ENCODE data around the gene UBR1. TPM values are rescaled to one million over a fixed set of nuclear protein-coding genes. Genes with fewer than 3 reads are reported as not detected.

Gene UBR1
- polyA plus RNA-seq, 1 experiment = 6.5 TPM

- no peak overlapping the region for H3K4me3 ChIP-seq (ENCODE audit: low read depth, low read length)
- H3K27me3 ChIP-seq (ENCODE audit: control insufficient read depth, insufficient read depth, low read length) = no peaks in the 10 kb centered on the region
- POLR2A ChIA-PET = no interaction called here
- DNase-seq (ENCODE audit: low read depth) = no peak
- no peaks in the 10 kb centered on the region for H3K36me3 ChIP-seq (ENCODE audit: control insufficient read depth, insufficient read depth, low read length)
- CTCF ChIA-PET = interaction anchor here (0.6 kb wide), 1 partner anchor 24 kb away, joined by 3 read pairs; no protein-coding TSS in a partner anchor
- TF ChIP-seq CTCF (IDR thresholded peaks at IDR 0.05; ENCODE audit: insufficient read depth, low read depth, low read length) = no peak
These were observed 10.6 kb downstream of the UBR1 start for GRCh38 chr15:43095243-43095642.

- CTCF ChIA-PET = no interaction called here
- POLR2A ChIA-PET = no interaction called here
- no peak overlapping the region for H3K4me3 ChIP-seq (ENCODE audit: low read depth, low read length)
- no peaks in the 10 kb centered on the region for H3K36me3 ChIP-seq (ENCODE audit: control insufficient read depth, insufficient read depth, low read length)
- TF ChIP-seq CTCF (IDR thresholded peaks at IDR 0.05; ENCODE audit: insufficient read depth, low read depth, low read length) = no peak
- no peak for DNase-seq (ENCODE audit: low read depth)
- no peaks in the 10 kb centered on the region for H3K27me3 ChIP-seq (ENCODE audit: control insufficient read depth, insufficient read depth, low read length)
These were observed 11.3 kb downstream of the UBR1 start for GRCh38 chr15:43094416-43095030.

GRCh38 chr15:43093026-43093425 lies 12.8 kb downstream of the UBR1 start:
- Histone ChIP-seq H3K4me3 (ENCODE audit: low read depth, low read length) (no peak overlapping the region), H3K36me3 (ENCODE audit: control insufficient read depth, insufficient read depth, low read length) (no peaks in the 10 kb centered on the region), H3K27me3 (ENCODE audit: control insufficient read depth, insufficient read depth, low read length) (no peaks in the 10 kb centered on the region)
- ChIA-PET POLR2A (no interaction called here), CTCF (interaction anchor here (2.8 kb wide), 1 partner anchor 11 kb away, joined by 8 read pairs; no protein-coding TSS in a partner anchor)
- no peak for TF ChIP-seq CTCF (IDR thresholded peaks at IDR 0.05; ENCODE audit: insufficient read depth, low read depth, low read length)
- DNase-seq (ENCODE audit: low read depth) = peak; percentile 33

- no peak for TF ChIP-seq CTCF (IDR thresholded peaks at IDR 0.05; ENCODE audit: insufficient read depth, low read depth, low read length)
- Histone ChIP-seq H3K4me3 (ENCODE audit: low read depth, low read length) (no peak overlapping the region), H3K36me3 (ENCODE audit: control insufficient read depth, insufficient read depth, low read length) (no peaks in the 10 kb centered on the region), H3K27me3 (ENCODE audit: control insufficient read depth, insufficient read depth, low read length) (no peaks in the 10 kb centered on the region)
- DNase-seq (ENCODE audit: low read depth) = no peak
- CTCF ChIA-PET = interaction anchor here (2.8 kb wide), 1 partner anchor 12 kb away, joined by 8 read pairs; no protein-coding TSS in a partner anchor
- POLR2A ChIA-PET = no interaction called here
These were observed 14.0 kb downstream of the UBR1 start for GRCh38 chr15:43091859-43092258.

GRCh38 chr15:43086551-43086950 lies 19.3 kb downstream of the UBR1 start:
- no peak for TF ChIP-seq CTCF (IDR thresholded peaks at IDR 0.05; ENCODE audit: insufficient read depth, low read depth, low read length)
- CTCF ChIA-PET = no interaction called here
- Histone ChIP-seq H3K4me3 (ENCODE audit: low read depth, low read length) (no peak overlapping the region), H3K27me3 (ENCODE audit: control insufficient read depth, insufficient read depth, low read length) (no peaks in the 10 kb centered on the region), H3K36me3 (ENCODE audit: control insufficient read depth, insufficient read depth, low read length) (peaks cover 1% of the 10 kb centered on the region; the same call in 1 of the 2 replicates)
- no peak for DNase-seq (ENCODE audit: low read depth)
- POLR2A ChIA-PET = no interaction called here

All from BJ (cell line).